OCI-LY7 (cell line): ENCODE measurements around the gene TK2. TPM values are rescaled to one million over a fixed set of nuclear protein-coding genes. Genes with fewer than 3 reads are reported as not detected.

ENCODE experiments used
- BruUV-seq: library from RNA; stranded (reverse); fragments of 400-500 nt; replicated peaks from 2 replicates; lab custom pipeline; 2021; lab: Mats Ljungman, UMichigan
- CTCF ChIA-PET: fragments of 300-600 bp; sonication (Branson Sonifier 250); formaldehyde crosslinking; loops from one replicate; lab custom pipeline; 2022; ENCODE audit warnings: antibody characterized with exemption; ENCODE audit not compliant: unreplicated experiment; lab: Charles Lee
- POLR2A ChIA-PET: fragments of 300-600 bp; sonication (Branson Sonifier 250); formaldehyde crosslinking; loops from one replicate; lab custom pipeline; 2022; ENCODE audit warnings: antibody characterized with exemption; lab: Charles Lee
- DNase-seq: peaks from one replicate; pipeline ENCODE4 v3.0.0-alpha.2; 2015; ENCODE audit warnings: low spot score
- H2AFZ ChIP-seq: fragments of 200-600 bp; sonication (generic), shearing (Covaris generic); 2 replicates; pipeline ENCODE4 v1.6.1; 2014; ENCODE audit warnings: mild to moderate bottlenecking, antibody characterized with exemption, low read length, moderate library complexity
- H3K27ac ChIP-seq: fragments of 200-600 bp; sonication (generic); 2 replicates; pipeline ENCODE4 v1.5.1; 2014; ENCODE audit warnings: mixed run types, low read depth, mild to moderate bottlenecking, moderate library complexity, low read length, inconsistent platforms; ENCODE audit not compliant: poor library complexity, severe bottlenecking
- H3K36me3 ChIP-seq: fragments of 200-600 bp; sonication (generic); 2 replicates; pipeline ENCODE4 v1.6.1; 2014; ENCODE audit warnings: mild to moderate bottlenecking, antibody characterized with exemption, low read length, moderate library complexity, mixed read lengths; ENCODE audit not compliant: insufficient read depth
- H3K4me1 ChIP-seq: fragments of 200-600 bp; sonication (generic); 2 replicates; pipeline ENCODE4 v1.5.1; 2014; ENCODE audit warnings: mild to moderate bottlenecking, low read length; ENCODE audit not compliant: insufficient read depth, poor library complexity, severe bottlenecking
- H3K4me2 ChIP-seq: fragments of 200-600 bp; sonication (generic); 2 replicates; pipeline ENCODE4 v1.6.1; 2014; ENCODE audit warnings: mild to moderate bottlenecking, low read length
- H3K4me3 ChIP-seq: fragments of 200-600 bp; sonication (generic); 2 replicates; pipeline ENCODE4 v1.5.1; 2014; ENCODE audit warnings: mild to moderate bottlenecking, low read depth, low read length; ENCODE audit not compliant: poor library complexity, severe bottlenecking
- H3K79me2 ChIP-seq: fragments of 200-600 bp; sonication (generic); 2 replicates; pipeline ENCODE4 v1.6.1; 2016; ENCODE audit warnings: low read depth, mild to moderate bottlenecking, low read length, moderate library complexity, mixed read lengths; ENCODE audit not compliant: insufficient read depth
- H3K9me2 ChIP-seq: fragments of 200-600 bp; sonication (generic); 2 replicates; pipeline ENCODE4 v1.6.1; 2016; ENCODE audit warnings: mild to moderate bottlenecking, low read length, mixed read lengths; ENCODE audit not compliant: insufficient read depth
- H3K9me3 ChIP-seq: fragments of 200-600 bp; sonication (generic); 2 replicates; pipeline ENCODE4 v1.6.1; 2014; ENCODE audit warnings: mild to moderate bottlenecking, mixed run types, low read length, mixed read lengths
- H4K20me1 ChIP-seq: fragments of 200-600 bp; sonication (generic); 2 replicates; pipeline ENCODE4 v1.6.1; 2014; ENCODE audit warnings: mild to moderate bottlenecking, antibody characterized with exemption, low read length, moderate library complexity, mixed read lengths; ENCODE audit not compliant: insufficient read depth
- CTCF ChIP-seq: fragments of 200-600 bp; sonication (generic); conservative IDR thresholded peaks from 2 replicates; pipeline ENCODE4 v1.5.1; 2014; ENCODE audit warnings: mild to moderate bottlenecking, antibody characterized with exemption, low read length, moderate library complexity, mixed read lengths
- EZH2phosphoT487 ChIP-seq: fragments of 200-600 bp; sonication (generic); IDR thresholded peaks from 2 replicates; pipeline ENCODE4 v1.6.1; 2018; ENCODE audit warnings: low read depth, borderline replicate concordance, mild to moderate bottlenecking, mixed run types, antibody characterized with exemption, low read length, moderate library complexity, mixed read lengths
- intact Hi-C: fragments of 100-400 bp; cut with micrococcal nuclease; formaldehyde crosslinking; loops from one replicate; pipeline ENCODE4 v1.10.0; 2022; ENCODE audit not compliant: unreplicated experiment
- total RNA-seq, 2 experiments: library from RNA; depleted of rRNA in 1 of 2; stranded (reverse); fragments of >200 nt in 1 of 2; shearing (Covaris generic) in 1 of 2; gene quantifications; 2 replicates each; pipeline ENCODE4 v1.2.3, GENCODE V29; 2014 to 2022

Gene TK2
- total RNA-seq, 2 experiments from 2014 or later = 0.06 to 1.9 TPM

DNA sequence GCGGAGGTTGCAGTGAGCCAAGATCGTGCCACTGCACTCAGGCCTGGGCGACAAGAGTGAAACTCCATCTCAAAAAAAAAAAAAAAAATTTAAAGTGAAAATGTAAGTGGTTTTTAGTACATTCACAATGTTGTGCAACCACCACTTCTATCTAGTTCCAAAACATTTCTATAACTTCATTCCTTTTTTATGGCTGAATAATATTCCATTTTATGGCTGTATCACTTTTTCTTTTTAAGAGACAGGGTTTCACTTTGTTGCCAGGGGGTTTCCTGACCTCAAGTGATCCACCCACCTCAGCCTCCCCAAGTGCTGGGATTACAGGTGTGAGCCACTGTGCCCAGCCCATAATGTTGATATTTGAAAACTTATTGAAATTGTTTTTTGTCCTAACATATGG is 42.9 kb upstream of the TK2 start:
- Histone ChIP-seq H3K4me1 (peaks cover 11% of the 10 kb centered on the region), H3K4me2 (no peak overlapping the region), H4K20me1 (no peaks in the 10 kb centered on the region), H2AFZ (no peak overlapping the region), H3K79me2 (no peaks in the 10 kb centered on the region), H3K9me2 (no peaks in the 10 kb centered on the region), H3K9me3 (no peaks in the 10 kb centered on the region), H3K4me3 (no peak overlapping the region), H3K36me3 (no peaks in the 10 kb centered on the region), H3K27ac (no peak overlapping the region)
- POLR2A ChIA-PET = no interaction called here
- no peak for DNase-seq
- BruUV-seq = no TSS peak
- CTCF ChIA-PET = no interaction called here
- TF ChIP-seq EZH2phosphoT487 = no peak
- no peak for TF ChIP-seq CTCF
- intact Hi-C loops = no loop called here

DNA sequence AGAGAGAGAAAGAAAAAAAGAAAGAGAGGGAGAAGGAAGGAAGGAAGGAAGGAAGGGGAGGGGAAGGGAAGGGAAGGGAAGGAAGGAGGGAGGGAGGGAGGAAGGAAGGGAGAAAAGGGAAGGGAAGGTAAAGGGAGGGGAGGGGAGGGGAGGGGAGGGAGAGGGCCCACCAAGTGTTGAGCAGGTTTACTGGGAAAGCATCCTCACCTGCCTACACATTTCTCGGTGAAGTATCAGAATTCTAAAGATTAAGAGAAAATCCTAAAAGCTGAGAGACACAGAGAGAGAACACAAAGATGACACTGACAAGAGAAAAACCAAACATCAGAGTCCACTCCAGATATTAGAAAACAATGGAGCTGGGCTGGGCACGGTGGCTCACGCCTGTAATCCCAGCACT is 42.3 kb upstream of the TK2 start:
- Histone ChIP-seq H3K4me3 (no peak overlapping the region), H2AFZ (no peak overlapping the region), H3K27ac (no peak overlapping the region), H3K36me3 (no peaks in the 10 kb centered on the region), H3K4me1 (peaks cover 11% of the 10 kb centered on the region), H3K4me2 (no peak overlapping the region), H3K9me3 (no peaks in the 10 kb centered on the region), H3K79me2 (no peaks in the 10 kb centered on the region), H3K9me2 (no peaks in the 10 kb centered on the region), H4K20me1 (no peaks in the 10 kb centered on the region)
- DNase-seq = no peak
- intact Hi-C loops = no loop called here
- POLR2A ChIA-PET = no interaction called here
- CTCF ChIA-PET = no interaction called here
- TF ChIP-seq CTCF = no peak
- TF ChIP-seq EZH2phosphoT487 = no peak
- no TSS peak for BruUV-seq

GRCh38 chr16:66591018-66591417 is 41.1 kb upstream of the TK2 start:
- H3K27ac ChIP-seq = no peak overlapping the region
- intact Hi-C loops = no loop called here
- H2AFZ ChIP-seq = no peak overlapping the region
- H3K9me2 ChIP-seq = no peaks in the 10 kb centered on the region
- H3K9me3 ChIP-seq = no peaks in the 10 kb centered on the region
- no peak for DNase-seq
- no TSS peak for BruUV-seq
- CTCF ChIA-PET = interaction anchor here (0.8 kb wide), 1 partner anchor 182 kb away, joined by 4 read pairs; no protein-coding TSS in a partner anchor
- H3K79me2 ChIP-seq = no peaks in the 10 kb centered on the region
- no peak overlapping the region for H3K4me2 ChIP-seq
- H3K4me1 ChIP-seq = peaks cover 18% of the 10 kb centered on the region
- H4K20me1 ChIP-seq = no peaks in the 10 kb centered on the region
- POLR2A ChIA-PET = interaction anchor here (0.7 kb wide), 1 partner anchor 199 kb away, joined by 3 read pairs; no protein-coding TSS in a partner anchor
- no peak for TF ChIP-seq EZH2phosphoT487
- no peak for TF ChIP-seq CTCF
- H3K36me3 ChIP-seq = no peaks in the 10 kb centered on the region
- no peak overlapping the region for H3K4me3 ChIP-seq
